Endodermal cell (in vitro differentiated cells): Measurements from ENCODE around the gene DDX49. TPM values are rescaled to one million over a fixed set of nuclear protein-coding genes. Genes with fewer than 3 reads are reported as not detected.

Source experiments
- DNase-seq: peaks from one replicate; pipeline ENCODE4 v3.0.0-alpha.2; 2017
- H3K27ac ChIP-seq: 2 replicates; pipeline ENCODE4 v1.5.1; 2013; ENCODE audit warnings: mild to moderate bottlenecking, low read depth, low read length, moderate library complexity
- H3K27me3 ChIP-seq: 2 replicates; pipeline ENCODE4 v1.6.1; 2013; ENCODE audit warnings: mild to moderate bottlenecking, low read length, moderate library complexity; ENCODE audit not compliant: insufficient read depth, control insufficient read depth, poor library complexity, severe bottlenecking
- H3K36me3 ChIP-seq: 2 replicates; pipeline ENCODE4 v1.7.0; 2013; ENCODE audit warnings: mild to moderate bottlenecking, low read length, moderate library complexity; ENCODE audit not compliant: control insufficient read depth, insufficient read depth
- H3K4me1 ChIP-seq: one replicate; pipeline ENCODE4 v1.7.0; 2013; ENCODE audit warnings: low read length; ENCODE audit not compliant: control insufficient read depth, insufficient read depth
- H3K4me3 ChIP-seq: 2 replicates; pipeline ENCODE4 v1.5.1; 2013; ENCODE audit warnings: mild to moderate bottlenecking, low read length, moderate library complexity
- H3K9ac ChIP-seq: 2 replicates; pipeline ENCODE4 v1.6.1; 2013; ENCODE audit warnings: mild to moderate bottlenecking, low read length, moderate library complexity; ENCODE audit not compliant: poor library complexity, severe bottlenecking; ENCODE audit errors: extremely low read depth
- H3K9me3 ChIP-seq: 2 replicates; pipeline ENCODE4 v1.6.1; 2013; ENCODE audit warnings: mild to moderate bottlenecking, low read length, moderate library complexity; ENCODE audit not compliant: control insufficient read depth
- H3K27ac Mint-ChIP-seq: 2 replicates; pipeline ENCODE4 v1.8.0; 2020; ENCODE audit warnings: mixed read lengths
- H3K27me3 Mint-ChIP-seq: 2 replicates; pipeline ENCODE4 v1.8.0; 2021; ENCODE audit warnings: mild to moderate bottlenecking, mixed read lengths; ENCODE audit not compliant: insufficient read depth
- H3K36me3 Mint-ChIP-seq: 2 replicates; pipeline ENCODE4 v1.8.0; 2020; ENCODE audit warnings: low read depth, mixed read lengths
- H3K4me1 Mint-ChIP-seq: 2 replicates; pipeline ENCODE4 v1.8.0; 2020; ENCODE audit warnings: mixed read lengths
- H3K4me3 Mint-ChIP-seq: 2 replicates; pipeline ENCODE4 v1.8.0; 2020; ENCODE audit warnings: mild to moderate bottlenecking, moderate library complexity, mixed read lengths
- H3K9me3 Mint-ChIP-seq: 2 replicates; pipeline ENCODE4 v1.8.0; 2020; ENCODE audit warnings: mild to moderate bottlenecking, mixed read lengths
- CTCF ChIP-seq: fragments of 200-600 bp; sonication (generic); conservative IDR thresholded peaks from 2 replicates; pipeline ENCODE4 v1.5.0; 2021; ENCODE audit warnings: antibody characterized with exemption, mild to moderate bottlenecking
- WGBS, 2 experiments: methylation state at CpG; one replicate each; pipeline versions ENCODE4 v1.1.5 to v1.1.7; 2013; ENCODE audit warnings: missing lambda C conversion rate in 2 of 2, mixed read lengths in 1 of 2; ENCODE audit not compliant: insufficient coverage in 1 of 2, insufficient read length in 1 of 2; 5-methylcytosine and 5-hydroxymethylcytosine counted together
- total RNA-seq, 2 donors: library from RNA; stranded (reverse); fragmentation: NEBNext Ultra II Directional in 1 of 2; extraction: Animal tissue kit (Norgen Biotek cat#: 25700) in 1 of 2; gene quantifications; 2 replicates in 1 of 2; 3 replicates in 1 of 2; pipeline ENCODE4 v1.2.1, GENCODE V29; 2021

Gene DDX49
- total RNA-seq, 2 donors from 2014 or later = 30.4 to 37.9 TPM

- no peaks in the 10 kb centered on the region for H3K27me3 ChIP-seq
- no peak for DNase-seq
- H3K27ac Mint-ChIP-seq = no peak overlapping the region
- H3K4me3 Mint-ChIP-seq = no peak overlapping the region
- H3K36me3 Mint-ChIP-seq = no peaks in the 10 kb centered on the region
- H3K9me3 Mint-ChIP-seq = no peaks in the 10 kb centered on the region
- H3K4me1 Mint-ChIP-seq = no peaks in the 10 kb centered on the region
- H3K27ac ChIP-seq = no peak overlapping the region
- no peaks in the 10 kb centered on the region for H3K4me1 ChIP-seq
- TF ChIP-seq CTCF = no peak
- H3K4me3 ChIP-seq = no peak overlapping the region
- 79% methylated on average over 3 of the region's 3 CpGs; no CpG with 5 or more reads in 1 of the 2 experiments for WGBS, 2 experiments
- H3K36me3 ChIP-seq = no peaks in the 10 kb centered on the region
- peaks cover 14% of the 10 kb centered on the region for H3K27me3 Mint-ChIP-seq
- no peaks in the 10 kb centered on the region for H3K9me3 ChIP-seq
- H3K9ac ChIP-seq = no peak overlapping the region
Measured at GRCh38 chr19:18954094-18954493, 34.6 kb downstream of the DDX49 start.

- Histone ChIP-seq H3K9ac (no peak overlapping the region), H3K4me1 (no peaks in the 10 kb centered on the region), H3K36me3 (no peaks in the 10 kb centered on the region), H3K27me3 (no peaks in the 10 kb centered on the region), H3K9me3 (no peaks in the 10 kb centered on the region), H3K27ac (no peak overlapping the region), H3K4me3 (no peak overlapping the region)
- Mint-ChIP-seq H3K4me3 (no peak overlapping the region), H3K27me3 (peaks cover 20% of the 10 kb centered on the region), H3K9me3 (no peaks in the 10 kb centered on the region), H3K36me3 (no peaks in the 10 kb centered on the region), H3K4me1 (no peaks in the 10 kb centered on the region), H3K27ac (no peak overlapping the region)
- DNase-seq = no peak
- WGBS, 2 experiments = 87 to 89% methylated on average over 2 of the region's 2 CpGs
- TF ChIP-seq CTCF = no peak
Measured at GRCh38 chr19:18955042-18955441, 35.5 kb downstream of the DDX49 start.

GRCh38 chr19:18960370-18960769 lies 40.9 kb downstream of the DDX49 start:
- H3K9me3 Mint-ChIP-seq = no peaks in the 10 kb centered on the region
- Histone ChIP-seq H3K36me3 (no peaks in the 10 kb centered on the region), H3K9ac (no peak overlapping the region), H3K27me3 (peaks cover 13% of the 10 kb centered on the region), H3K4me1 (no peaks in the 10 kb centered on the region), H3K4me3 (no peak overlapping the region), H3K9me3 (no peaks in the 10 kb centered on the region), H3K27ac (no peak overlapping the region)
- H3K36me3 Mint-ChIP-seq = no peaks in the 10 kb centered on the region
- TF ChIP-seq CTCF = no peak
- no peaks in the 10 kb centered on the region for H3K4me1 Mint-ChIP-seq
- no peak for DNase-seq
- H3K27me3 Mint-ChIP-seq = peaks cover 38% of the 10 kb centered on the region
- 89 to 90% methylated on average over 2 to 4 of the region's 4 CpGs for WGBS, 2 experiments
- H3K4me3 Mint-ChIP-seq = no peak overlapping the region
- no peak overlapping the region for H3K27ac Mint-ChIP-seq
